Fibroblast of skin of right biceps (primary cell): Measurements from ENCODE around the gene CHCHD3.
A peak's percentile ranks its signal among the peaks of the same experiment; 100 is the strongest.
"Not testable (repeated sequence)": the region's sequence is repeated elsewhere in the genome, so short reads cannot be mapped to it uniquely, and the experiment has no call there.

Experiments
- DNase-seq: peaks from one replicate; pipeline ENCODE4 v3.0.0-alpha.2; 2013

Gene CHCHD3

GRCh38 chr7:132943645-132944044, 138.2 kb downstream of the CHCHD3 start:
- no peak for DNase-seq

DNA sequence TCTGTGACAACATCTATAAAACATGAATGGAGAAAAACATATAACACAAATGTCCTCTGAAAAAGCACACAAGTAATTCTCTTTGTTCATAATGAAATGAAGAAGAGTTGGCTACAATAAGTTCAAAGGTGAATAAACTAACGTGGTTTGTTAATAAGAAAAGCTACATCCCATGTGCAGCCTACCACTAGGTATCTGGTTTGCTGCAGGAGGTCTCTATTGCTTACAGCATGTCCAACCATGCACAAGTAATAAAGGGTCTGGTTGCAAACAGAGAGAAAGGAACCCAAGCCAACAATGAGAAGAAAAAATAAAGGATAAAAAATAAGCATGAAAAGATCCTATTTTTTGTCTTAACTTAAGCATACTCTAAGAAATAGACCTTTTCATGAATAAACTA, 139.2 kb downstream of the CHCHD3 start:
- no peak for DNase-seq

- no peak for DNase-seq
These were observed 140.0 kb downstream of the CHCHD3 start for GRCh38 chr7:132941905-132942304.

DNA sequence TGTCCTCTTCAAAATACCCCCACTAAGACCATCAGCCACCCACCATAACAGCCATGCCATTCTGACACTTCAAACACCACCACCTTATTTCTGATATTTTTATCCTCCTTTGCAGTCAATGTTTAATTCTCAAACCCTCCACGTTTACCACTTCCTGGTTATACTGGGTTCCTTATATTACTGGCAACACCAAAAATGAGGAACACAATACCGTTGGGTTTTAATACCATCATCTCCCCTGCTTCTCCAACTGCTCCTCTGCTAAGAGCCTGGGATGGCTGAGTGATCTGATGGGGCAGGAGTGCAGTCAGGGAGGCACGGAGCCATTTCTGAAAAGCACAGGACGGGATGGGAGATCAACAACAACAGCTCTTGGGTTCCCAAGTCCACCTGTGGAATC, 140.5 kb downstream of the CHCHD3 start:
- DNase-seq: no peak

GRCh38 chr7:132940084-132940483, 141.8 kb downstream of the CHCHD3 start:
- DNase-seq: no peak

DNA sequence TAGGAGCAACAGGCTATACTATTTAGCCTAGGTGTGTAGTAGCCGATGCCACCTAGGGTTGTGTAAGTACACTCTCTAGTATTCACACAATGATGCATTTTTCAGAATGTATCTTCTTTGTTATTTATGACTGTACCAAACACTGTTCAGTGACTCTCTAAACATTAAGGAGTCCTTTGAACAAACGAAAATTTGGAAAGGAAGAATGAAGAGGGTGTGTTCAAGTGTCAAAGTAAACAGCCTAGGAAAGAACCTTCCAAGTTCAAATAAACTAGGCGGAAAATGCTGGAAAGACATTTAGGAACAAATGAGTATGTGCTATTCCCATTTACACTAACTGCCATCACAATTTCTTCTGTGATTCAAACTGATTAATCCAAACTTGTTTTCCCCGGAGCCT, 142.4 kb downstream of the CHCHD3 start:
- no peak for DNase-seq

DNA sequence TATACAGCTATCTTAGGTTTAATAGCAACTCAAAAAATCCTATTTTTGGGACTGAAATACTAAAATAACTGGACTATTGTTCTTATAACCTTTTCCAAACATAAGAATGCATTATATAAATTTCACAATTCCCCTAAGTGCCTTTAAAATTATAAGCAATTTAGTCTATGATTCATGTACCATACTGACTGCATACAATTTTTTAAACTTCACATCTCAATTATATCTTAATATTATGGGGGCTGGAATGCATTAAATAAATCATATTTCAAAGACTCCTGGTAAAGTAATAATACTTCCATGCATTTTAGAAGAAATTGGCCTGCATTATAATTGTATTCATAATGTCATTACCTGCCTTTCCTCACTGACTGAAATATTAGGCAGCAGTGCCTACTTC, 144.6 kb downstream of the CHCHD3 start:
- no peak for DNase-seq

DNA sequence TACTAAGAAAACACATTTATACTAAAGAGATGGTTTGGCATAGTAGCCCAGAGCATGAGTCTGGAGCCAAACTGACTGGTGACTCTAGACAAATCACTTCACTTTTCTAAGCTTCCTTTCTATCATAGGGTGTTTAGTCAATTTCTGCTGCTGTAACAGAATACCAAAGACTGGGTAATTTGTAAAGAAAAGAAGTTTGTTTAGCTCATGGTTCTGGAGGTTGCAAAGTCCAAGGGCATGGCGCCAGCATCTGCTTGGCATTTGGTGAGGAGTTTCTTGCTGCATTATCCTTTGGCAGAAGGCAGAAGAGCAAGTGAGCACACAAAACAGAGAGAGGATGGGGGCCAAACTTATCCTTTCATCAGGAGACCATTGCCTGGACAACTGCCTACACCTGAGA, 146.3 kb downstream of the CHCHD3 start:
- no peak for DNase-seq

DNA sequence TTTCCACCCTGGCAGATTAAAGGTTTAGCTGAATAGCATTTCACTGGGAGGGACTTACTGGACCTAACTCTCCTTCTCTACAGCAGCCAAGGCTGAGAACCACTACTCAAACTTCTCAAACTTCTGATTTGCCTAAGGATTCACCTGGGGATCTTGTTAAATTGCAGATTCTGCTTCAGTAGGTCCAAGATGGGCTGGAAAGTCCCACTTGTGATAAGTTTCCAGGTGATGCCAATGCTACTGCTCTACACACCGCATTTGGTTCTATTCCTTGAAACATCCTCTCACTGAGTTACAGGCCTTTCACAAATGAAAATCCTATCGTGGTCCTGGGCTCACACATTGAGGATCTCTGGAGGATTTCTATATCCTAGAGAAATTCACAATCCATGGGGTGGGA, 147.9 kb downstream of the CHCHD3 start:
- no peak for DNase-seq

GRCh38 chr7:132933072-132933458, 148.8 kb downstream of the CHCHD3 start:
- DNase-seq: peak; percentile 75

GRCh38 chr7:132932296-132933071, 149.4 kb downstream of the CHCHD3 start:
- DNase-seq: peak; percentile 26

GRCh38 chr7:132930881-132931280, 151.0 kb downstream of the CHCHD3 start:
- no peak for DNase-seq

DNA sequence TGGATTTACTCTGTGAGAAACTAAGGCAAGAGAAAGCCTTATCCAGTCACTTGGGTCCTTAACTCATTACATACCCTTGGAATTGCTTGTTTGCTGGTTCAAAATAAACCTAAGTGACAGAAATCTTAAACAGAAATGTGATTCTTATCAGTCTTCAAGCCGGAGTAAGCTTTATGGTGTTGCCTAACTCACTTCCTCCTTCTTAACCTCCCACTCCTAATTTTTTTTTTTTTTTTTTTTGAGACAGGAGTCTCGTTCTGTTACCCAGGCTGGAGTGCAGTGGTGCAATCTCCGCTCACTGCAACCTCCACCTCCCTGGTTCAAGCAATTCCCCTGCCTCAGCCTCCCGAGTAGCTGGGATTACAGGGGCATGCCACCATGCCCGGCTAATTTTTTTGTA, 151.9 kb downstream of the CHCHD3 start:
- not testable (repeated sequence) for DNase-seq

DNA sequence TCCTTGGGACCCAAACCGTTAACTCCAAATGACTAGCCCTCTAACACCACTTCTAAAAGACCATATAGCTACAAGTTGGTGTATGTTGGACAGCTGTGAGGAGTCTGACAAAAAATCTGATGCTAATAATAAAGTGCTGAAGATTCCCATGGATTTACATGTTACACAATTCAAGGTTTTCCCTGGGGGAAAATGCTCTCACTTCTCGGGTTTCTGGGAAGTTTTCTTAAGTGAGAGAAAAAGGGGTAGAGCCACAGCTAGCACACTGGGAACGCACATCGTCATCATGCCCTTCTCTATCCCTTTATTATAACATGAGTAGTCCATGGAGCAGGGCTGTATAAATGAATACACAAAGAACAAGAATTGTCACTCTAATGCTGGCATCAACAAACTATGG, 162.1 kb downstream of the CHCHD3 start:
- peak; percentile 32 for DNase-seq

GRCh38 chr7:132915647-132916046, 166.2 kb downstream of the CHCHD3 start:
- DNase-seq: no peak

GRCh38 chr7:132910657-132911056, 171.2 kb downstream of the CHCHD3 start:
- DNase-seq: no peak

DNA sequence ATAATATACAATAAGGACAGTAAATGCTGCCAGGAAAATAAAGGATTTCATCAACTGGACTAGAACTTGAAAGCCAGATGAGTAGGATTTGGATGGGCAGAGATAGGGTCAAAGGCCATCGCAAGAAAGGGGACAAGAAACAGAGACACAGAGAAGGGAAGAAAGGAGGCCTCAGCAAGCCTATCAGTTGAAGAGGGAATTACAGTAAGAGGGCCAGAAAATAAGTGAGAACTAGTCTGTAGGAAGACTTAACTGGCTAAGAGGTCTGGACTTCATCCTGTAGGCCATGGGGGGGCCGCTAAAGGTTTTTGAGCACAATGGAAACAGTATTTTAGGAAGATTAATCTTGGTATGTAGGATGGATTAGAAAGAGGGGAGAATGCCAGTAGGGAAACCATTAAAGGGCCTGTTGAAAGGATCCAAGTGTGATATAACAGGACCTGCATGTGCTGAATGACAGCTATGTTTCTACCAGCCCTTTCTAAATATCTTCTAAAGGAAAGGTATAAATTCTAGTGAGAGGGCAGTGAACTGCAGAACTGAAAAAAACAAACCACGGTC, 174.4 kb downstream of the CHCHD3 start:
- DNase-seq: no peak

GRCh38 chr7:132906193-132906835, 175.6 kb downstream of the CHCHD3 start:
- no peak for DNase-seq

- DNase-seq: not testable (repeated sequence)
These were observed 176.8 kb downstream of the CHCHD3 start for GRCh38 chr7:132905136-132905535.

GRCh38 chr7:132904209-132904608, 177.7 kb downstream of the CHCHD3 start:
- no peak for DNase-seq

- not testable (repeated sequence) for DNase-seq
These were observed 179.6 kb downstream of the CHCHD3 start for GRCh38 chr7:132902294-132902693.

DNA sequence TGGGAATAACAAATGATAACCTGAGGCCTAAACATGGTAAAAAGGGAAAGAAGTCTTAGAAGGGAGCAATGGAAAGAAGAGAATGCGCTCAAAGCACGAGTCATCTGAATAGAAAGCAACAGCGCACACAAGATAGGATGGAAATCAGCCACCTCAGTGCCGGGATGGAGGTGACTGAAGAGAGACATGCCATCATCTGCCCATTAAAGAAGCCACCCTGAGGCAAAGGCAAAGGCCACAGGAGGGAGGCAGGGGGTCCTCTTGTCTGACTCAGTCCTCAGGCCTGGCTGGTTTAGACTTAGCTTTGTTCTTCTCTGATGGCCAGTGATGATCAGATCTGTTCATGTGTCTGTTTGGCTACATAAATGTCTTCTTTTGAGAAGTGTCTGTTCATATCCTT, 180.6 kb downstream of the CHCHD3 start:
- no peak for DNase-seq

- DNase-seq: no peak
These were observed 182.1 kb downstream of the CHCHD3 start for GRCh38 chr7:132899833-132900232.

DNA sequence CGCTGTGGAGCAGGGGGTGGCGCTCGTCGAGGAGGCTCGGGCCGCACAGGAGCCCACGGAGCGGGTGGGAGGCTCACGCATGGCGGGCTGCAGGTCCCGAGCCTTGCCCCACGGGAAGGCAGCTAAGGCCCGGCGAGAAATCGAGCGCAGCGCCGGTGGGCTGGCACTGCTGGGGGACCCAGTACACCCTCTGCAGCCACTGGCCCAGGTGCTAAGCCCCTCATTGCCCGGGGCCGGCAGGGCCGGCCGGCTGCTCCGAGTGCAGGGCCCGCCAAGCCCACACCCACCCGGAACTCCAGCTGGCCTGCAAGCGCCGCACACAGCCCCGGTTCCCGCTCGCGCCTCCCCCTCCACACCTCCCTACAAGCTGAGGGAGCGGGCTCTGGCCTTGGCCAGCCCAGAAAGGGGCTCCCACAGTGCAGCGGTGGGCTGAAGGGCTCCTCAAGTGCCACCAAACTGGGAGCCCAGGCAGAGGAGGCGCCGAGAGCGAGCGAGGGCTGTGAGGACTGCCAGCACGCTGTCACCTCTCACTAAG, 183.2 kb downstream of the CHCHD3 start:
- not testable (repeated sequence) for DNase-seq
